GM20000 (cell line): ENCODE data around the gene GMCL1.

Source experiments
- DNase-seq: peaks from one replicate; pipeline ENCODE4 v3.0.0; 2012; ENCODE audit warnings: low spot score
- CTCF ChIP-seq: IDR thresholded peaks from 2 replicates; pipeline ENCODE4 v1.5.1; 2012; ENCODE audit warnings: mild to moderate bottlenecking, control low read depth; ENCODE audit errors: extremely low read depth, missing control alignments

Gene GMCL1

GRCh38 chr2:69810550-69810949, 18.9 kb upstream of the GMCL1 start:
- no peak for DNase-seq
- TF ChIP-seq CTCF: no peak

GRCh38 chr2:69811018-69811417, 18.4 kb upstream of the GMCL1 start:
- DNase-seq: no peak
- no peak for TF ChIP-seq CTCF

GRCh38 chr2:69811591-69811990, 17.9 kb upstream of the GMCL1 start:
- no peak for TF ChIP-seq CTCF
- DNase-seq: no peak

- DNase-seq: no peak
- TF ChIP-seq CTCF: no peak
These were observed 13.7 kb upstream of the GMCL1 start for GRCh38 chr2:69815717-69816116.

- peak; percentile 78 for TF ChIP-seq CTCF
These were observed 12.4 kb upstream of the GMCL1 start for GRCh38 chr2:69816923-69817542.

GRCh38 chr2:69817729-69818501, 11.5 kb upstream of the GMCL1 start:
- DNase-seq: no peak
- no peak for TF ChIP-seq CTCF

More at GRCh38 chr2:69816923-69817542, 12.4 kb upstream of the GMCL1 start:
- peak; percentile 55 for DNase-seq

- no peak for TF ChIP-seq CTCF
- DNase-seq: no peak
These were observed 1.5 kb upstream of the GMCL1 start for GRCh38 chr2:69827796-69828540.
